ENCODE measurements around the gene ESR1. TPM values are rescaled to one million over a fixed set of nuclear protein-coding genes. Genes with fewer than 3 reads are reported as not detected.

ESR1 gene
- total RNA-seq, 2 experiments from 2014 or later = 0.06 TPM; not detected in 1

DNA sequence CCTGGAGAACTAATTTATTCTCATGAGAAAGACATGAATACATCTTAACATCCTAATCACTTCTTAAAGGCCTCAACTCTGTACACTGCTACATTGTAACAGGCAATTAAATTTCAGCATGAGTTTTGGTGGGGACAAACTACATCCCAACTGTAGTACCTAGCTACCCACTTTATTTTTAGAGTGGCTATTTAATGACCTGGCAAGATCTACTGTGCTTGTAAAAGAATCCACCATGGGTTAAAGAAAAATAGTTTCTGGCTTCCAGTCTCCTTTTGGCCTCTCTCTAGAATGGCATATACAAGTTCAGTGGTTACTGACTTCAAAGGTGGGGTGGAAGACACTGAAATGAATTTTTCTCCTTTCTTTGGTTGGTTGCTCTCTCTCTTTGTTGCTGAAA lies 193.9 kb downstream of the ESR1 start:
- CTCF ChIA-PET (ENCODE audit: unreplicated experiment) = no interaction called here

DNA sequence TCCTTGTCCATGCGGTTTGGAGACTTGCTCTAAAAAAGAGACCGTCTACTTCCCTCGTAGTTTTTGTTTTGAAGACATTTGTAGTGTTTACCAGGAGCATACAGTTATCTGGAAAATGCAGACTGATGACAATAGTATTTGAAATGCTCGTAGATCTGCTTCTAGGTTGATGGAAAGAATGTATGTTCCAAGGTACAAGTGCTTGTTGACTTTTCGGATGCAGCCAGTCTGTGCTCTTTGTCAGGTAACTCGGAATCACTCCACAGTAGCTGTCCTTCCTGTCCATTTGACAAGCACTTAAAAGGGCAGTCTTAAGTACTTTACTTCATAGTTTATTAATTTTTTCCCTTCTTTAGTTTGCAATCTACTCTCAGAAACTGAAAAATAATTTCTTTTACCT lies 194.8 kb downstream of the ESR1 start:
- no peak overlapping the region for H3K4me3 ChIP-seq (ENCODE audit: low read depth, low read length, poor library complexity, severe bottlenecking)
- CTCF ChIA-PET (ENCODE audit: unreplicated experiment) = no interaction called here
- H3K27ac ChIP-seq (ENCODE audit: low read depth, low read length, poor library complexity, severe bottlenecking) = no peak overlapping the region
- POLR2A ChIA-PET = interaction anchor here (0.6 to 0.8 kb wide), 3 partner anchors 79 to 114 kb away, joined by 3 to 4 read pairs (median 3); no protein-coding TSS in a partner anchor
- no peaks in the 10 kb centered on the region for H3K9me3 ChIP-seq (ENCODE audit: low read length)
- no peak overlapping the region for H3K4me2 ChIP-seq (ENCODE audit: low read length)
- H3K4me1 ChIP-seq (ENCODE audit: insufficient read depth, low read length, poor library complexity, severe bottlenecking) = no peaks in the 10 kb centered on the region
- no peaks in the 10 kb centered on the region for H3K79me2 ChIP-seq (ENCODE audit: insufficient read depth, low read depth, low read length)
- no peaks in the 10 kb centered on the region for H4K20me1 ChIP-seq (ENCODE audit: insufficient read depth, low read length)
- no peak for TF ChIP-seq EZH2phosphoT487 (IDR thresholded peaks at IDR 0.05; ENCODE audit: borderline replicate concordance, low read depth, low read length)
- no peak for TF ChIP-seq CTCF (conservative IDR thresholded peaks at IDR 0.05; ENCODE audit: low read length)
- DNase-seq (ENCODE audit: low spot score) = no peak
- H3K36me3 ChIP-seq (ENCODE audit: insufficient read depth, low read length) = no peaks in the 10 kb centered on the region
- H2AFZ ChIP-seq (ENCODE audit: low read length) = no peak overlapping the region
- intact Hi-C loops (cut with micrococcal nuclease; ENCODE audit: unreplicated experiment) = no loop called here
- no peaks in the 10 kb centered on the region for H3K9me2 ChIP-seq (ENCODE audit: insufficient read depth, low read length)
- BruUV-seq (replicated peaks) = no TSS peak

More for the DNA sequence above, 193.9 kb downstream of the ESR1 start:
- H3K9me3 ChIP-seq (ENCODE audit: low read length) = no peaks in the 10 kb centered on the region
- no peaks in the 10 kb centered on the region for H3K79me2 ChIP-seq (ENCODE audit: insufficient read depth, low read depth, low read length)
- no peak overlapping the region for H2AFZ ChIP-seq (ENCODE audit: low read length)
- no peak overlapping the region for H3K4me2 ChIP-seq (ENCODE audit: low read length)
- TF ChIP-seq CTCF (conservative IDR thresholded peaks at IDR 0.05; ENCODE audit: low read length) = no peak
- no peak for TF ChIP-seq EZH2phosphoT487 (IDR thresholded peaks at IDR 0.05; ENCODE audit: borderline replicate concordance, low read depth, low read length)
- no peak overlapping the region for H3K4me3 ChIP-seq (ENCODE audit: low read depth, low read length, poor library complexity, severe bottlenecking)
- H3K36me3 ChIP-seq (ENCODE audit: insufficient read depth, low read length) = no peaks in the 10 kb centered on the region
- H4K20me1 ChIP-seq (ENCODE audit: insufficient read depth, low read length) = no peaks in the 10 kb centered on the region
- no peaks in the 10 kb centered on the region for H3K4me1 ChIP-seq (ENCODE audit: insufficient read depth, low read length, poor library complexity, severe bottlenecking)
- POLR2A ChIA-PET = no interaction called here
- no TSS peak for BruUV-seq (replicated peaks)
- no peak for DNase-seq (ENCODE audit: low spot score)
- H3K9me2 ChIP-seq (ENCODE audit: insufficient read depth, low read length) = no peaks in the 10 kb centered on the region
- H3K27ac ChIP-seq (ENCODE audit: low read depth, low read length, poor library complexity, severe bottlenecking) = no peak overlapping the region
- intact Hi-C loops (cut with micrococcal nuclease; ENCODE audit: unreplicated experiment) = no loop called here

DNA sequence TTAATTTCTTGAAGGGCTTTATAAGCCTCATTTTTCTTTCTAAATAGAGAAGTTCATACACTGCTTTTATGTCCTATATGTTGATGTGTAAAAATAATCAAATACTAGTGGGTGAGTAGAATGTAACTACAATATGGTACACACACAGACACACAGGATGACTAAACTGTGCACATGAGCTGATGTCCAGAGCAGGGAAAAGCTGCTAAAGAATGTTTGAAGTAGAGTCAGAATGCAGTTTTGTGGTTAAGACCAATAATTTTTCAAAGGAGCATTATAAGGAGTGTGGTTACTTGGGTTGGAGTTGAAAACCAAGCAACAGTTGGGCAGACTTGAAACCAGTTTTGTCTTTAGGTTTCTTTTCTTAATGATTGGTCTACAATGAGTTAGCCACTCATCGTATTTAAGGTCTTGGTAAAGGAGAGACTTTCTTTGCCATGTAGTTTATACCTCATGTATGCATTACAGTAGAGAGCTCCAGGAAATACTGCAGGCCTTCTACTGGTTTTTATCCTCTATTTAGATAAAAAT lies 196.6 kb downstream of the ESR1 start:
- H3K27ac ChIP-seq (ENCODE audit: low read depth, low read length, poor library complexity, severe bottlenecking) = no peak overlapping the region
- H3K4me3 ChIP-seq (ENCODE audit: low read depth, low read length, poor library complexity, severe bottlenecking) = no peak overlapping the region
- H3K9me2 ChIP-seq (ENCODE audit: insufficient read depth, low read length) = no peaks in the 10 kb centered on the region
- no peaks in the 10 kb centered on the region for H4K20me1 ChIP-seq (ENCODE audit: insufficient read depth, low read length)
- no peak overlapping the region for H3K4me2 ChIP-seq (ENCODE audit: low read length)
- CTCF ChIA-PET (ENCODE audit: unreplicated experiment) = no interaction called here
- intact Hi-C loops (cut with micrococcal nuclease; ENCODE audit: unreplicated experiment) = no loop called here
- POLR2A ChIA-PET = no interaction called here
- no TSS peak for BruUV-seq (replicated peaks)
- no peak overlapping the region for H2AFZ ChIP-seq (ENCODE audit: low read length)
- H3K36me3 ChIP-seq (ENCODE audit: insufficient read depth, low read length) = no peaks in the 10 kb centered on the region
- no peaks in the 10 kb centered on the region for H3K4me1 ChIP-seq (ENCODE audit: insufficient read depth, low read length, poor library complexity, severe bottlenecking)
- H3K79me2 ChIP-seq (ENCODE audit: insufficient read depth, low read depth, low read length) = no peaks in the 10 kb centered on the region
- DNase-seq (ENCODE audit: low spot score) = no peak
- H3K9me3 ChIP-seq (ENCODE audit: low read length) = no peaks in the 10 kb centered on the region
- TF ChIP-seq EZH2phosphoT487 (IDR thresholded peaks at IDR 0.05; ENCODE audit: borderline replicate concordance, low read depth, low read length) (no peak), CTCF (conservative IDR thresholded peaks at IDR 0.05; ENCODE audit: low read length) (no peak)
